Endothelial cell of umbilical vein (primary cell): Measurements from ENCODE around the gene GBF1. TPM values are rescaled to one million over a fixed set of nuclear protein-coding genes. Genes with fewer than 3 reads are reported as not detected.
A peak's percentile ranks its signal among the peaks of the same experiment; 100 is the strongest.

Experiments
- BruUV-seq: library from RNA; stranded (reverse); fragments of 400-500 nt; replicated peaks from 2 replicates; lab custom pipeline; 2021; lab: Mats Ljungman, UMichigan
- CTCF ChIA-PET: fragments of 300-600, 350-600 bp; sonication (Branson Sonifier 250); formaldehyde crosslinking; loops from one replicate; lab custom pipeline; 2021; ENCODE audit warnings: antibody characterized with exemption, inconsistent platforms; lab: Charles Lee
- POLR2A ChIA-PET: fragments of 300-600, 350-600 bp; sonication (Branson Sonifier 250); formaldehyde crosslinking; loops from one replicate; lab custom pipeline; 2021; ENCODE audit warnings: antibody characterized with exemption, inconsistent platforms; lab: Charles Lee
- DNase-seq: peaks from one replicate; pipeline ENCODE4 v3.0.0-alpha.2; 2011; ENCODE audit warnings: low read depth, low spot score
- FAIRE-seq: peaks from 2 replicates; lab custom pipeline; 2011; peaks lifted over from hg19 to GRCh38; lab: Jason Lieb, UNC
- H2AFZ ChIP-seq: 2 replicates; pipeline ENCODE4 v1.6.0; 2012; ENCODE audit warnings: low read depth, low read length, control low read depth, inconsistent platforms
- H3K27ac ChIP-seq: 2 replicates; pipeline ENCODE4 v1.5.1; 2011; ENCODE audit warnings: low read depth, mild to moderate bottlenecking, control low read depth, low read length, moderate library complexity; ENCODE audit not compliant: insufficient read depth
- H3K27me3 ChIP-seq, 2 experiments: 2 replicates each; pipeline versions ENCODE4 v1.6.0 to v1.6.1; 2011; ENCODE audit warnings: low read length in 2 of 2, mixed read lengths in 1 of 2; ENCODE audit not compliant: control insufficient read depth in 2 of 2, insufficient read depth in 2 of 2
- H3K36me3 ChIP-seq, 2 experiments: 2 replicates in 1 of 2; 3 replicates in 1 of 2; pipeline ENCODE4 v1.5.1; 2011; ENCODE audit warnings: low read length in 2 of 2, mild to moderate bottlenecking in 1 of 2, moderate library complexity in 1 of 2; ENCODE audit not compliant: control insufficient read depth in 2 of 2, insufficient read depth in 2 of 2; ENCODE audit errors: extremely low read depth in 1 of 2
- H3K4me1 ChIP-seq: 3 replicates; pipeline ENCODE4 v1.5.1; 2011; ENCODE audit warnings: mild to moderate bottlenecking, low read length; ENCODE audit not compliant: control insufficient read depth, insufficient read depth; ENCODE audit errors: extremely low read depth
- H3K4me2 ChIP-seq: 2 replicates; pipeline ENCODE4 v1.6.1; 2011; ENCODE audit warnings: low read length, control low read depth, mixed read lengths; ENCODE audit not compliant: insufficient read depth
- H3K4me3 ChIP-seq, 3 experiments: fragments of 200-600 bp in 1 of 3; sonication (generic), shearing (Covaris generic) in 1 of 3; replicated peaks in 1 of 3; 2 replicates each; pipeline ENCODE4 v1.5.1; 2011 to 2016; ENCODE audit warnings: control low read depth in 3 of 3, low read length in 3 of 3, mild to moderate bottlenecking in 2 of 3, inconsistent platforms in 1 of 3, low read depth in 1 of 3, moderate library complexity in 1 of 3; ENCODE audit not compliant: insufficient read depth in 1 of 3
- H3K79me2 ChIP-seq: 2 replicates; pipeline ENCODE4 v1.6.0; 2012; ENCODE audit warnings: low read length, inconsistent platforms; ENCODE audit not compliant: control insufficient read depth, insufficient read depth
- H3K9ac ChIP-seq: replicated peaks from 2 replicates; pipeline ENCODE3; 2011; ENCODE audit warnings: low read length, control low read depth; ENCODE audit not compliant: insufficient read depth; ENCODE audit errors: extremely low read depth
- H3K9me1 ChIP-seq: replicated peaks from 3 replicates; pipeline ENCODE4 v1.6.0; 2011; ENCODE audit warnings: mild to moderate bottlenecking, low read length; ENCODE audit not compliant: control insufficient read depth, insufficient read depth; ENCODE audit errors: extremely low read depth
- H3K9me3 ChIP-seq: replicated peaks from 2 replicates; pipeline ENCODE4 v1.5.1; 2012; ENCODE audit warnings: low read length, inconsistent platforms; ENCODE audit not compliant: control insufficient read depth, insufficient read depth
- H4K20me1 ChIP-seq: replicated peaks from 2 replicates; pipeline ENCODE3; 2011; ENCODE audit warnings: mild to moderate bottlenecking, low read length; ENCODE audit not compliant: control insufficient read depth, insufficient read depth; ENCODE audit errors: extremely low read depth
- CTCF ChIP-seq, 2 donors: IDR thresholded peaks; 1 replicate in 1 of 2; 2 replicates in 1 of 2; pipeline ENCODE4 v1.5.1; 2011; ENCODE audit warnings: low read length in 2 of 2, mild to moderate bottlenecking in 2 of 2, moderate library complexity in 2 of 2, control low read depth in 1 of 2, inconsistent platforms in 1 of 2, low read depth in 1 of 2; ENCODE audit not compliant: insufficient read depth in 1 of 2; ENCODE audit errors: extremely low read depth in 1 of 2
- EZH2 ChIP-seq: IDR thresholded peaks from 2 replicates; pipeline ENCODE4 v1.6.1; 2012; ENCODE audit warnings: borderline replicate concordance, low read depth, mild to moderate bottlenecking, moderate library complexity, low read length, inconsistent platforms; ENCODE audit not compliant: severe bottlenecking
- FOS ChIP-seq: IDR thresholded peaks from 2 replicates; pipeline ENCODE4 v1.6.1; 2011; ENCODE audit warnings: mild to moderate bottlenecking, low read length, moderate library complexity, borderline replicate concordance; ENCODE audit not compliant: insufficient read depth
- GATA2 ChIP-seq: IDR thresholded peaks from 2 replicates; pipeline ENCODE4 v1.7.0; 2011; ENCODE audit warnings: low read depth, mild to moderate bottlenecking, moderate library complexity, mixed read lengths, low read length; ENCODE audit not compliant: insufficient read length, insufficient read depth
- JUN ChIP-seq: IDR thresholded peaks from 2 replicates; pipeline ENCODE4 v1.6.1; 2011; ENCODE audit warnings: borderline replicate concordance, low read depth; ENCODE audit not compliant: insufficient read length, insufficient read depth
- MAX ChIP-seq: IDR thresholded peaks from 2 replicates; pipeline ENCODE4 v1.6.1; 2011; ENCODE audit not compliant: insufficient read depth, insufficient read length
- MYC ChIP-seq: IDR thresholded peaks from one replicate; pipeline ENCODE4 v1.6.1; 2011; ENCODE audit warnings: mild to moderate bottlenecking, low read depth, low read length
- POLR2A ChIP-seq: IDR thresholded peaks from 2 replicates; pipeline ENCODE4 v1.6.1; 2012; ENCODE audit warnings: low read depth, mild to moderate bottlenecking, control low read depth, low read length
- POLR2AphosphoS5 ChIP-seq: IDR thresholded peaks from 2 replicates; pipeline ENCODE4 v1.6.1; 2012; ENCODE audit warnings: low read depth, mild to moderate bottlenecking, control low read depth, low read length, moderate library complexity; ENCODE audit not compliant: insufficient read depth
- dilution Hi-C: fragments of 300-500 bp; cut with MboI; formaldehyde crosslinking; loops from one replicate; pipeline ENCODE4 v1.15.0; 2019; ENCODE audit warnings: low sequenced_read_pairs; ENCODE audit not compliant: extremely low pct_ligation_motif_present
- intact Hi-C: fragments of 100-400 bp; cut with micrococcal nuclease; formaldehyde crosslinking; loops from one replicate; pipeline ENCODE4 v1.10.0; 2022
- polyA plus RNA-seq, 4 experiments: library from polyadenylated mRNA; depleted of rRNA in 3 of 4; stranded (reverse) in 3 of 4; unstranded in 1 of 4; fragments of >200 nt; gene quantifications; 2 replicates each; pipeline versions ENCODE4 v1.2.1 to v1.2.3, GENCODE V29; 2011 to 2012; ENCODE audit warnings: missing spikeins in 1 of 4
- total RNA-seq: library from RNA; stranded (reverse); gene quantifications from 2 replicates; pipeline ENCODE4 v1.2.3, GENCODE V29; 2021

Gene GBF1
- total and polyA plus RNA-seq, 2 donors (not counting 3 experiments of a cell fraction or from before 2014, with no cell fraction given): 26.0 to 49.7 TPM

GRCh38 chr10:102401342-102401654 is 156.0 kb downstream of the GBF1 start:
- dilution Hi-C loops: no loop called here
- H3K4me3 ChIP-seq: no peak overlapping the region

GRCh38 chr10:102401735-102402511 is 156.6 kb downstream of the GBF1 start:
- DNase-seq: no peak

More at GRCh38 chr10:102401342-102401654, 156.0 kb downstream of the GBF1 start:
- no peaks in the 10 kb centered on the region for H3K79me2 ChIP-seq
- intact Hi-C loops: no loop called here
- no peaks in the 10 kb centered on the region for H4K20me1 ChIP-seq
- TF ChIP-seq JUN: no peak
- FAIRE-seq (no peak), DNase-seq (no peak)
- no peaks in the 10 kb centered on the region for H3K27me3 ChIP-seq
- H3K9ac ChIP-seq: no peak overlapping the region
- POLR2A ChIA-PET: no interaction called here
- BruUV-seq: no TSS peak
- no peak overlapping the region for H3K4me2 ChIP-seq
- H3K27ac ChIP-seq: no peak overlapping the region
- H2AFZ ChIP-seq: no peak overlapping the region
- CTCF ChIA-PET: interaction anchor here (4.0 to 9.2 kb wide), 3 partner anchors 170 to 233 kb away, joined by 42 to 168 read pairs (median 54); no protein-coding TSS in a partner anchor
- peaks cover 0 to 32% of the 10 kb centered on the region in 2 experiments for H3K36me3 ChIP-seq
- peaks cover 4% of the 10 kb centered on the region for H3K4me1 ChIP-seq
- H3K9me1 ChIP-seq: no peaks in the 10 kb centered on the region
- H3K9me3 ChIP-seq: no peaks in the 10 kb centered on the region

More at GRCh38 chr10:102401735-102402511, 156.6 kb downstream of the GBF1 start:
- no peaks in the 10 kb centered on the region for H4K20me1 ChIP-seq
- no peak overlapping the region for H3K27ac ChIP-seq
- POLR2A ChIA-PET: no interaction called here
- dilution Hi-C loops (no loop called here), intact Hi-C loops (no loop called here)
- H3K79me2 ChIP-seq: no peaks in the 10 kb centered on the region
- peaks cover 3% of the 10 kb centered on the region for H3K4me1 ChIP-seq
- no peak overlapping the region for H3K9ac ChIP-seq
- CTCF ChIA-PET: interaction anchor here (0.9 to 5.8 kb wide), 5 partner anchors 20 to 233 kb away, joined by 3 to 54 read pairs (median 42); partner anchors contain the start of gene FBXL15
- TF ChIP-seq CTCF (IDR thresholded peaks at IDR 0.05; ENCODE audit: extremely low read depth in 1 of 2, insufficient read depth in 1 of 2, low read depth in 1 of 2, low read length in 2 of 2) (no peak), MAX (no peak), MYC (no peak), FOS (no peak), POLR2AphosphoS5 (no peak), POLR2A (no peak), JUN (no peak), EZH2 (no peak), GATA2 (no peak)
- BruUV-seq: no TSS peak
- H3K9me3 ChIP-seq: no peaks in the 10 kb centered on the region
- H3K36me3 ChIP-seq: peaks cover 0 to 29% of the 10 kb centered on the region in 2 experiments
- no peak overlapping the region for H2AFZ ChIP-seq
- H3K4me2 ChIP-seq: no peak overlapping the region
- no peak overlapping the region for H3K4me3 ChIP-seq
- no peaks in the 10 kb centered on the region for H3K9me1 ChIP-seq
- FAIRE-seq: peak; percentile 4
- H3K27me3 ChIP-seq: no peaks in the 10 kb centered on the region
